Measurements from ENCODE around the gene ANLN. TPM values are rescaled to one million over a fixed set of nuclear protein-coding genes. Genes with fewer than 3 reads are reported as not detected.
"Not testable (repeated sequence)": the region's sequence is repeated elsewhere in the genome, so short reads cannot be mapped to it uniquely, and the experiment has no call there.

Gene ANLN
- total RNA-seq, 3 donors from 2014 or later (not counting 1 experiment from before 2014, with no cell fraction given) = 1.7 to 2.9 (median 2.0) TPM

- Mint-ChIP-seq H3K4me1 (peaks cover 0 to 5% of the 10 kb centered on the region in 2 donors), H3K4me3 (no peak overlapping the region), H3K27me3 (ENCODE audit: low read depth in 2 of 2) (peaks cover 5% of the 10 kb centered on the region in 2 donors), H3K36me3 (no peaks in the 10 kb centered on the region), H3K27ac (no peak overlapping the region), H3K9me3 (no peaks in the 10 kb centered on the region)
- TF ChIP-seq CTCF (IDR thresholded peaks at IDR 0.05) = no peak
- DNase-seq = no peak
- no peaks in the 10 kb centered on the region for H3K9me3 ChIP-seq (ENCODE audit: control insufficient read depth, insufficient read depth, low read length)
- 100% methylated on average over 2 of the region's 3 CpGs for WGBS (ENCODE audit: insufficient coverage)
- ATAC-seq = no peak
- no peak overlapping the region for H3K27ac ChIP-seq (ENCODE audit: low read length)
- no peaks in the 10 kb centered on the region for H3K36me3 ChIP-seq (ENCODE audit: control insufficient read depth, insufficient read depth, low read length)
- no peaks in the 10 kb centered on the region for H3K4me1 ChIP-seq (ENCODE audit: control insufficient read depth, insufficient read depth, low read length)
- no peak overlapping the region for H3K4me3 ChIP-seq (ENCODE audit: low read length)
- intact Hi-C loops (cut with micrococcal nuclease) = no loop called here
- H3K27me3 ChIP-seq (ENCODE audit: control insufficient read depth, insufficient read depth, low read length) = no peaks in the 10 kb centered on the region
Observed at GRCh38 chr7:36491317-36491716, 101.7 kb downstream of the ANLN start.

- Histone ChIP-seq H3K27me3 (ENCODE audit: control insufficient read depth, insufficient read depth, low read length) (no peaks in the 10 kb centered on the region), H3K27ac (ENCODE audit: low read length) (no peak overlapping the region), H3K36me3 (ENCODE audit: control insufficient read depth, insufficient read depth, low read length) (no peaks in the 10 kb centered on the region), H3K4me1 (ENCODE audit: control insufficient read depth, insufficient read depth, low read length) (no peaks in the 10 kb centered on the region), H3K9me3 (ENCODE audit: control insufficient read depth, insufficient read depth, low read length) (no peaks in the 10 kb centered on the region), H3K4me3 (ENCODE audit: low read length) (no peak overlapping the region)
- 100% methylated on average over 5 of the region's 6 CpGs for whole genome bisulfite sequencing (ENCODE audit: insufficient coverage)
- Mint-ChIP-seq H3K27me3 (ENCODE audit: low read depth in 2 of 2) (peaks cover 5% of the 10 kb centered on the region in 2 donors), H3K36me3 (no peaks in the 10 kb centered on the region), H3K9me3 (no peaks in the 10 kb centered on the region), H3K4me3 (no peak overlapping the region), H3K4me1 (peaks cover 0 to 7% of the 10 kb centered on the region in 2 donors), H3K27ac (no peak overlapping the region)
- TF ChIP-seq CTCF (IDR thresholded peaks at IDR 0.05) = no peak
- intact Hi-C loops (cut with micrococcal nuclease) = no loop called here
- no peak for DNase-seq
- no peak for ATAC-seq
Observed at GRCh38 chr7:36496576-36496975, 106.9 kb downstream of the ANLN start.

- H3K27me3 Mint-ChIP-seq (ENCODE audit: low read depth in 2 of 2); H3K36me3 ChIP-seq (ENCODE audit: control insufficient read depth, insufficient read depth, low read length); H3K4me3 Mint-ChIP-seq; H3K27ac ChIP-seq (ENCODE audit: low read length); H3K9me3 ChIP-seq (ENCODE audit: control insufficient read depth, insufficient read depth, low read length); H3K4me3 ChIP-seq (ENCODE audit: low read length); DNase-seq; H3K9me3 Mint-ChIP-seq; H3K4me1 Mint-ChIP-seq; H3K27ac Mint-ChIP-seq; H3K27me3 ChIP-seq (ENCODE audit: control insufficient read depth, insufficient read depth, low read length); H3K36me3 Mint-ChIP-seq; intact Hi-C loops (cut with micrococcal nuclease); ATAC-seq; H3K4me1 ChIP-seq (ENCODE audit: control insufficient read depth, insufficient read depth, low read length): not testable (repeated sequence)
- 93% methylated on average over 6 of the region's 6 CpGs for WGBS (ENCODE audit: insufficient coverage)
Observed at GRCh38 chr7:36497176-36497575, 107.5 kb downstream of the ANLN start.

- intact Hi-C loops (cut with micrococcal nuclease) = no loop called here
- H3K4me3 ChIP-seq (ENCODE audit: low read length) = no peak overlapping the region
Observed at GRCh38 chr7:36497775-36498174, 108.1 kb downstream of the ANLN start.

More at GRCh38 chr7:36497775-36498174, 108.1 kb downstream of the ANLN start:
- TF ChIP-seq CTCF (IDR thresholded peaks at IDR 0.05) = no peak
- Mint-ChIP-seq H3K9me3 (no peaks in the 10 kb centered on the region), H3K27me3 (ENCODE audit: low read depth in 2 of 2) (peaks cover 5% of the 10 kb centered on the region in 2 donors), H3K36me3 (no peaks in the 10 kb centered on the region), H3K27ac (no peak overlapping the region), H3K4me1 (peaks cover 6 to 7% of the 10 kb centered on the region in 2 donors), H3K4me3 (no peak overlapping the region)
- Histone ChIP-seq H3K27ac (ENCODE audit: low read length) (no peak overlapping the region), H3K27me3 (ENCODE audit: control insufficient read depth, insufficient read depth, low read length) (no peaks in the 10 kb centered on the region), H3K9me3 (ENCODE audit: control insufficient read depth, insufficient read depth, low read length) (no peaks in the 10 kb centered on the region), H3K4me1 (ENCODE audit: control insufficient read depth, insufficient read depth, low read length) (no peaks in the 10 kb centered on the region), H3K36me3 (ENCODE audit: control insufficient read depth, insufficient read depth, low read length) (no peaks in the 10 kb centered on the region)
- ATAC-seq = no peak
- no peak for DNase-seq
- 82% methylated on average over 4 of the region's 4 CpGs for WGBS (ENCODE audit: insufficient coverage)

Other genes with a start within 250 kb of the ANLN start
- gene EEPD1, start 236.6 kb upstream of the ANLN start, total RNA-seq = 1 to 10 TPM in 2 of 3 donors, under 1 TPM in 1; 0.45 to 4.9 (median 1.4) TPM